GM19468 (cell line): ENCODE data around the gene ATP8A2.

Source experiments
- ATAC-seq: cut with Tn5 transposase; IDR thresholded peaks from one replicate; pipeline ENCODE4 v1.9.1; 2021; ENCODE audit warnings: mild to moderate bottlenecking, moderate library complexity, moderate number of reproducible peaks; ENCODE audit not compliant: unreplicated experiment; ENCODE audit errors: extremely low read depth

ATP8A2 gene

DNA sequence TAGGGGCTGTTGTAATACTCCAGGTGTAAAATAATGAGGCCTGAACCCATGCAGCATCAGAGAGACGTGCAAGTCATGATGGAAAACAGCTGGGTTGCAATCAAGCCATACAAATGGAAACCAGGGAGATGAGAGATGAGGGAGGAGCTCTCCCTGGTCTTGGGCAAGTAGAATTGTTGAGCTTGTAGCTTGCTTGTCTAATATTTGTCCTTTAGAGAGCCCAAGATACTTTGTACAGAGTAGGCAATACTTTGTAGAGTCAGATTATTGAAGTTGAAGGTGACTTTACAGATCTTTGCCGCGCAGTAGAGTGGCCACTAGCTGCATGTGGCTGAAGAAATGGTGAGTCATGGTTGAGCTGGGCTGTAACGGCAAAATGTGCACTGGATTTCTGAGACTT, 8.3 kb downstream of the ATP8A2 start:
- no peak for ATAC-seq

DNA sequence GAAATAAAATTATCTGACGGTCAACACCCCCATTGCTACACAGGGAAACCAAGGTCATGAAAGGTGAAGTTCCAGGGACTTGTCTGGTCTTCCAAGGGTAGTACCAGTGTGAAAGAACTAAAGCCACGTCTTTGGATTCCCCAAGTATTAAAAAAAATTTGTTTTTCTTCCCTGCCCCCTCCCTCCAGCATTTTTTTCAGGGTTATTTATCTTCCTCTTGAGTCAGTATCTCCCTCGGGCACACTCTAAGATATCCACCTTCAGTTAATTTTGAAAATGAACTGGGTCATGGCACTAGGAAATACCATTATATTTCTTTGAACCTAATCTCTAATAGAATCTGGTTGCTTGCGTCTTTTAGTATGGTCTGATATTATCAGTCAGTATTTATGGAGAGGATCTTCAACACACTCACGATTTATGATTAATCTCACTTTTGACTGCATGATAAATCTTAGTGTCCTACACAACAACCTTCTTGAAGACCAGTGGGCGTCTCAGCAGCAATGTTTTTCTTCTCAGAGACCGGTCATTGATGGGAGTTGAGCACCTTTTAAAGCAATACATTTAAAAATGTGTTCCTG, 9.1 kb downstream of the ATP8A2 start:
- ATAC-seq, result no peak

DNA sequence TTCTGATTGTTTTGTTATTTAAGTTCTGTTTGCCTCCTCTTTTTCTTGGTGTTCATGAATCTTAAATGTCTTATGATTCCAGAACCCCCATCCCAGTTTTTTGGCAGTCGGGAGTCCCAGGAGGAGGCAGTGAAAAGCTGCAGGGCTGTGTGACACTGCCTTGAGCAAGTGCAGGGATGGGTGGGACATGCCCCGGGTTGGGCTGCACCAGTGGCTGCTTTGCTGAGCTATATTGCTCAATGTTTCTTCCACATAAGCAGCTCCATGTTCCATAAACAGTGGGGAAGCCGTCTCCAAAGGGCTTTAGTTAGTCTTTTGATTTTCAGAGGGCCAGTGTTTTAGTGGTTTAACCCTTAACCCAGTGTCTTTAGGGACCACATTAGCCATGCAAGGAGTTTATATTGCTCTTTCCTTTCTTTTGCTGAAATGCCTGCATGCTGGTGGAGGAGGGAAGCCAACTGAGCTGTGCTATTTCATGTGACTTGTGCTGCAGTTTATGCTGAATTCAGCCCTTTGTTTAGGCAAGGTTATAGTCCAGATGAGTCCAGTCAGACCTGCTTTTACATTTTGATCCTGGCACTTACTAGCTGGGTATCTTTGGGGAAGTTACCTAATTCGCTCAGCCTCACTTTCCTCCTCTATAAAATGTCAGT, 13.1 kb downstream of the ATP8A2 start:
- no peak for ATAC-seq

GRCh38 chr13:25391932-25392331, 20.2 kb downstream of the ATP8A2 start:
- ATAC-seq, result no peak

DNA sequence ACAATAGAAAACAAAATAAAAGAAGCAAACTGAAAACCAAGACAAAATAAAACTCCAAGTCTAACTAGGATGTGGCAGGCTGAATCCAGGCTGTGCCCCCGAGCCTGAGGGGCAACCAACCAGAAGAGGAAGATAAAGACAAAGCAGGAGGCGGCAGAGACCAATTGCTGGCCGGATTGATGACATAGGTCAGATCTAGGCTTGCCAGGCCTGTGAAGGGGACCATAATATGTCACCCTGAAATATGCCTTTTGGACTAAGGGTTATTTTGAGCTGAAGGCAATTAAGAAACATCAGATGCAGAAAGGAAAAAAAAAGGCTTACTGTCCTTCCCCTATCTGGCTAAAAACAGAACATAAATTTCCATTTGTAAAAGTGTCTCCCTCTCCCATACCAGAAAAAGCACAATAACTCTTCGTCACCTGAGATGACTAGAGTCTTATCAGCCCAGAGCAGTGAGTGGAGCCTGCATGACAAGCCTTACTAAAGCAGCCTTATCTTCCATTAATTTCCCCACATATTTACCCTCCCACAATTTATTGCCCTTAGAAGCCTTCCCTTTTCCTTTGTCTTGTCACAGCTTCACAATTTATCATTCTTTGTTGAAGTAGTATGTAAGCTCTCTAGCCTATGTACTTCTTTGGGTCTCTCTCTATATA, 22.8 kb downstream of the ATP8A2 start:
- no peak for ATAC-seq

- no peak for ATAC-seq
These were observed 26.0 kb downstream of the ATP8A2 start for GRCh38 chr13:25397763-25398162.

DNA sequence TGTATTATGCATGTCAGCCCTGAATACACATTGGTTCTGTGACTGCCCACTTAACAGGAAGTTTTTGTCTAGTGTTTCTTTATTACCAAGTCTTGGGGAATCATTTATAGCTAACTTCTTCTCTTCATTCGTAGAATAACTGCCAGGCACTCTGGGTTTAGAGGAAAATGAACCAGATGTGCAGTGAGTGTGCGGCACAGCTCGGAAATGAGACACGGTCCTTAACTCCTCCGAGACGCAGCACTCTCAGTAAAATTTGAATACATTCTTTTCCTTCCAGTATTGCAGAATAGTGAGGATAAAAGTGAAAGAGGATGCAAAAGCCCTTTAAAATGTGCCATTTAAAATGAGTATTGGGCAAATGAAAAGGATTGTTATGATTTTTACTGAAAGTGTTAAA, 29.2 kb downstream of the ATP8A2 start:
- ATAC-seq, result no peak

GRCh38 chr13:25401958-25402357, 30.2 kb downstream of the ATP8A2 start:
- no peak for ATAC-seq

- ATAC-seq, result no peak
These were observed 34.6 kb downstream of the ATP8A2 start for GRCh38 chr13:25406377-25406776.

GRCh38 chr13:25409938-25410337, 38.2 kb downstream of the ATP8A2 start:
- ATAC-seq, result no peak

DNA sequence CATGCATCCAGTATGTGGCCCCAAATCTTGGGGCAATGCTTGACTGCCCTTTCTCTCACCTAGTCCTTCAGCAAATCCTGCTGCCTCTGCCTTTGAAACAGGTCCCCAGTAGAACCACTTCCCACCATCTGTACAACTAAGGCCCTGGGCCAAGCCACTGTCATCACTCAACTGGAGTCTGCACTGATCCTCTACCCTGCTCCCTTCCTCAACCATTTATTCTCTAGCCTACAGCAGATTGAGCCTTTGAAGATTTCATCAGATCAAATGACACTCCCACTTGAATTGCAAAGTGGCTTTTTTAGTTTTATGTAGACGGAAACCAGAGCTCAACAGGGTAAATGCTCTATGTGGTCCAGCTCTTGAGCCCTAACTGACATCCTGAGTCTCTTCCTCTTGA, 43.5 kb downstream of the ATP8A2 start:
- ATAC-seq, result no peak

- no peak for ATAC-seq
These were observed 45.8 kb downstream of the ATP8A2 start for GRCh38 chr13:25417535-25417934.

- no peak for ATAC-seq
These were observed 48.4 kb downstream of the ATP8A2 start for GRCh38 chr13:25420161-25420560.

- ATAC-seq, result no peak
These were observed 49.8 kb downstream of the ATP8A2 start for GRCh38 chr13:25421612-25422011.

- ATAC-seq, result no peak
These were observed 50.4 kb downstream of the ATP8A2 start for GRCh38 chr13:25422153-25422552.

DNA sequence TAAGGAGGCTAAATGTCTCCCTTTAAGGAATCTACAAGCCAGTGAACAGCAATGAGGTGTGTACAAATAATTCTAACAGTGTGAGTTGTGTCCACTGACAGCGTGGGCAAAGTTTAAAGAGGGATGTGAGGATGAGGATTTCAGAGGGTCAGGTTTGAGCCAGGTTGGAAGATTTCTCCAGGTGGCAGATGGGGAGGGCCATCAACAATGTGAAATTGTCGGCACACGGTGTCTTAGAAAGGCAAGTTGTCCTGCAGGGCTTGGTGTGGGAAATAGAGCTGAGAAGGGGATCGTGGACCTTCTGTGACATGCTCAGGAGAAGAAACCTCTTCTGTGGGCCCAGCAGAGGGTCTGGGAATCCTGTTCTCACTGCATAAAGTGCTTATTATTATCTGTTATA, 52.1 kb downstream of the ATP8A2 start:
- no peak for ATAC-seq

- ATAC-seq, result no peak
These were observed 57.7 kb downstream of the ATP8A2 start for GRCh38 chr13:25429466-25429865.

- ATAC-seq, result no peak
These were observed 60.9 kb downstream of the ATP8A2 start for GRCh38 chr13:25432691-25433090.

- no peak for ATAC-seq
These were observed 68.3 kb downstream of the ATP8A2 start for GRCh38 chr13:25440061-25440460.

GRCh38 chr13:25446261-25446660, 74.5 kb downstream of the ATP8A2 start:
- ATAC-seq, result no peak

DNA sequence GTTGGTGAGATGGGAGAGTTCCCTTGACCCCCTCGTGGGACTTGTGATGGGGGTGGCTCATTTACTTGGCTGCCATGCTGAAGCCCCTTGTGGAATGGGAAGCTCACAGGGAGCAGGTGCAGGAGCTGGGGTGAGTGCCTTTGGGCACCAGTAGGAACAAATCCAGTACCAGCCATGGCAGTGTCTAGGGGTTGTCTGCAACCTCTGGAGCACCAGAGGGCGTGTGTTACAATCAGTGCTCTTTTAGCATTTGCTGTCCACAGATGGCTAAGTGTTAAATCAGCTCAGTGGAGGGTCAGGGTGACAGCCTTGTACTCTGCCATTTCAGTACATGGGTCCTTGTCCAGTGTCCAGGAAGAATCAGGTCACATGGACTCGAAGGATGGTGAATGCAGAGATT, 75.6 kb downstream of the ATP8A2 start:
- no peak for ATAC-seq

DNA sequence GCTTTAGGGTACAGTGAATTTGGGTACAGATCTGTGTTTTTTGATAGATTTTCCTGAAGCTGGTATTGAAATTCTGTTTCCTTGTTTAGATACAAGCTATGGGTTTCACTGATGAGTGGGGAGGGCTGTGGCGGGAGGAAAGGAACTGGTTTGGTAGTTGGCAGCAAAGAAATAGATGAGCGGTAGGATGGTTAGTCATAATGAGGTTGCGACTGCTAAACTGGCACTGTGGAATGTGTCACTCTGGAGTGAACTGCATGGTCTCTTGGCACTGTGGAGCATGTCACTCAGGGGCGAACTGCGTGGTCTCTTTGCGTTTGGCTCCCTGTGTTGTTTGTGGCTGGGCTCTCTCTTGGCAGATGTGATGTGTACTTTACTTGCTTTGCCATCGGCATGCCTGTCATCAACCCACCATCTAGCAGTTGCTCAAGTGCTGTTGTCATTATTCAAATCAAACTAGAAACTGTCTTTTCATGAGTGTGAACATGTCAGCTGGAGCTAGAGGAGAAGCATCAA, 82.1 kb downstream of the ATP8A2 start:
- no peak for ATAC-seq
